GM18502 (cell line): ENCODE results near the gene CD3E.

Experiments
- ATAC-seq: cut with Tn5 transposase; IDR thresholded peaks from one replicate; pipeline ENCODE4 v1.9.1; 2021; ENCODE audit warnings: mild to moderate bottlenecking; ENCODE audit not compliant: unreplicated experiment, poor library complexity

CD3E gene

GRCh38 chr11:118321386-118322082 is 17.0 kb downstream of the CD3E start:
- ATAC-seq: no peak

GRCh38 chr11:118322721-118323120 is 18.2 kb downstream of the CD3E start:
- ATAC-seq: no peak

DNA sequence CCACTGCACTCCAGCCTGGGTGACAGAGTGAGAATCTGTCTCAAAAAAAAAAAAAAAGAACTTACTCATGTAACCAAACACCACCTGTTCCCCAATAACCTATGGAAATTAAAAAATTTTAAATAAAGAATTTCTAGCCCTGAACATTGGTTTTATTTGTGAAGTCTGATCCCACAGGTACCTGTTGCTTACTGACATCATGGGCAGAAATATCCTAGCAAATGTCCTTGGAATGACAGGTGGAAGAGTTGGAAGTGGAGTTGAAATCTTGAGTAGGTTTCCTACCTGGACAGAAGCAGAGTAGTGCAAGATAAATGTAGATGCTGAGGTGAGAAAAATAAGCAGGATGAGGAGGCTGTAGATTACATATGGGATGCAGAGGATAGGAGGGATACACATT is 20.8 kb downstream of the CD3E start:
- no peak for ATAC-seq

DNA sequence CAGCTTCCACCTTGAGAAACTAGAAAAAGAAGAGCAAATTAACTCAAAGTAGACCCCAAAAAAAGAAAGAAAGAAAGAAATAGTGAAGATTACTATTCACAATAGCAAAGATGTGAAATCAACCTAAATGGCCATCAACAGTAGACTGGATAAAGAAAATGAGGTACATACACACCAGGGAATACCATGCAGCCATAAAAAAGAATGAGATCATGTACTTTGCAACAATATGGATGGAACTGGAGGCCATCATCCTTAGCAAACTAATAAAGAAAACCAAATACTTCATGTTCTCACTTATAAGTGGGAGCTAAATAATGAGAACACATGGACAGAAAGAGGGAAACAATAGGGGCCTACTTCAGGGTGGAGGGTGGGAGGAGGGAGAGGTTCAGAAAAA is 24.2 kb downstream of the CD3E start:
- no peak for ATAC-seq

GRCh38 chr11:118334745-118335144 is 30.2 kb downstream of the CD3E start:
- no peak for ATAC-seq

DNA sequence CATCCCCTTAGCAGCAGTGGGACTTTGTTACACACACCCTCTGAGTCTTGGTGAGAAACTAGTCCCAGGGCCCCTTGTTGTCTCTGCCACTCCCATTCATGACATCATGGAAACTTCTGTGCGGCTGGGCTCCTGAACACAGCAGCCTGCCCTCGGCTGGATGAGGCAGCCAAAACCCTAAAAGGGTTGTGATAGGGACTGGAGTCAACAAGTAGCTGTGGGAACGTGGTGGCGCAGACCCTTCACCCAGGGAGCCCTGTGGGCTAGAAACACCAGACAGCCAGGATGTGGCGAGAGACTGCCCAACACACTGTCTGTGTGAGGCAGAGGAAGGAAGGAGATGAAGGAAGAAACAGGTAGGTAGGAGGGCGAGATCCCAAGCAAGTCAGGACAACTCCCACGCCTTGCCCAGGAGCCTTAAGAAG is 34.1 kb downstream of the CD3E start:
- ATAC-seq: no peak

GRCh38 chr11:118339281-118339961 is 34.9 kb downstream of the CD3E start:
- ATAC-seq: no peak

GRCh38 chr11:118340449-118340848 is 35.9 kb downstream of the CD3E start:
- no peak for ATAC-seq

GRCh38 chr11:118341261-118341660 is 36.7 kb downstream of the CD3E start:
- no peak for ATAC-seq

DNA sequence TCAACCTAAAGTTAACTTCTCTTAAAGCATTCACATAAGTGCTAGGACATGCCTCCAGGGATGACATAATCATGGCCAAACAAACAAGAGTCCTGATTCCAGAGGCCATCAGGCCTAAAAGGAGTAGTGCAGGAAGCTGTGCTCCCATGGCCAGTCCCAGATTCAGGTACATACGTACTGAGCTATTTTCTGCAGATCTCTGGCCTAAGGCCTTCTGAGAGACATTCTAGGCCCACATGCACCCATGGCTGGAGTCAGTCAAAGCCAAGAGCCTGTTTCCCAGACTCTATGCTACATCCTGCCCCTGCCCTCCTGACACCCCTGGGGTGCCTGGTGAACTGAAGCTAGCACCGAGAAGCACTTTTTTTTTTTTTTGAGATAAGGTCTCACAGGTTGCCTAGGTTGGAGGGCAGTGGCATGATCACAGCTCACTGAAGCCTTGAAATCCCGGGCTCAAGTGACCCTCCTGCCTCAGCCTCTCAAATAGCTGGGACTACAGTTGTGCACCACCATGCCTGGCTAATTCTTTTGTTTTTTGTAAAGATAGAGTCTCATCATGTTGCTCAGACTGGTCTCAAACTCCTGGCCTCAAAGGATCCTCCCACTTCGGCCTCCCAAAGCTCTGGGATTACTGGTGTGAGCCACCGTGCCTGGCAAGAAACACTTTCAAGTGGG is 37.4 kb downstream of the CD3E start:
- ATAC-seq: no peak

DNA sequence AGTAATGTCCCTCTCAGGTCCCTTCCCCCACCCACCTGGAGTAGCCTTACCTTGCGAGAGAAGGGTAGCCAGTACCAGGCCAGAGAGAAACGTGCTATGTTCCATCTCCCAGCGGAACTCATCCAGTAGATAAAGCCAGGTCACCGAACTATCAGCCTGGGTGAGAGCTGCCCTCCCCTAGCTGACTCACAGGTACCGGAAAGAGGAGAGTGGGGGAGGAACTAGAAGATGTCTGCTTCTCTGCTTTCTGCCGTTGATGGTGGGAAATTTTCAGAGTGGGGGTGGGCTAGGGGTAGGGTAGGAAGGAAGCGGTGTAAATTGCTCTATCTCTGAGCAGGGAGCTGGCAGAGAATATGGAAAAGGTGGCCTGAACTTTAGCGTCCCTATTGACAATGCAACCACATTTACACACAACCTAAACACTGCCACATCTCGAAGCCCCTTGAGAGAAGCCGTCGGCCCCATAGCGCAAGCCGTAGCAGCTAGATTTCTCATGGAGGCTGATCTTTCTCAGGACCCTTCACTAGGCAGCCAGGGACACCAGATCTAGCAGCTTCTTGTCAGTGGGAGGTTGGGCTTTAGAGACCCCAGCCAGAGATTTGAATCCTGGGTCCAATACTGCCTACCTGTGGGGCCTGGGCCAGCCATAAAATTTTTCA is 38.1 kb downstream of the CD3E start, which contains the start of gene CD3D:
TSS of gene CD3D (minus strand) at position 203 of the 659 bp plus-strand sequence. CDS start at position 105, 98 bp downstream.
- ATAC-seq: no peak

- ATAC-seq: no peak
These were observed 38.7 kb downstream of the CD3E start for GRCh38 chr11:118343248-118343647.

DNA sequence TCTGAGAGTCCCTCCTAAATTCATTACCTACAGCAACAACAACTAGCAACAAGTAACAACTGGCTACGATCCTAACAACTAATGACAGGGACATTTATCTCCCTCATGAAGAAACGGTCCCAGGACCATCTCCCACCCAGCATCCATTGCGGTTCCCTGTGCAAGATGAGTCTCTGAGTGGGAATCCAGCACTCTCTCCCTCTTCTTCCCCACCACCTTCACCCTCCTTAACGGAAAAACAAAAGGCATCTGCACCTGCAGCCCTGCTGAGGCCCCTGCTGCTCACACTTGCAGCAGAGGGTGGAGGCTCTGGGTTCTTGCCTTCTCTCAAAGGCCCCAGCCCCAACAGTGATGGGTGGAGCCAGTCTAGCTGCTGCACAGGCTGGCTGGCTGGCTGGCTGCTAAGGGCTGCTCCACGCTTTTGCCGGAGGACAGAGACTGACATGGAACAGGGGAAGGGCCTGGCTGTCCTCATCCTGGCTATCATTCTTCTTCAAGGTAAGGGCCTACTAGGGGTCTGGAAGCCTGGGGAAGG is 39.5 kb downstream of the CD3E start, which contains the start of gene CD3G:
TSS of gene CD3G (plus strand) at position 364 of the 535 bp plus-strand sequence. CDS start at position 444, 80 bp downstream.
- ATAC-seq: no peak

- ATAC-seq: no peak
These were observed 44.9 kb downstream of the CD3E start for GRCh38 chr11:118349475-118349874.

DNA sequence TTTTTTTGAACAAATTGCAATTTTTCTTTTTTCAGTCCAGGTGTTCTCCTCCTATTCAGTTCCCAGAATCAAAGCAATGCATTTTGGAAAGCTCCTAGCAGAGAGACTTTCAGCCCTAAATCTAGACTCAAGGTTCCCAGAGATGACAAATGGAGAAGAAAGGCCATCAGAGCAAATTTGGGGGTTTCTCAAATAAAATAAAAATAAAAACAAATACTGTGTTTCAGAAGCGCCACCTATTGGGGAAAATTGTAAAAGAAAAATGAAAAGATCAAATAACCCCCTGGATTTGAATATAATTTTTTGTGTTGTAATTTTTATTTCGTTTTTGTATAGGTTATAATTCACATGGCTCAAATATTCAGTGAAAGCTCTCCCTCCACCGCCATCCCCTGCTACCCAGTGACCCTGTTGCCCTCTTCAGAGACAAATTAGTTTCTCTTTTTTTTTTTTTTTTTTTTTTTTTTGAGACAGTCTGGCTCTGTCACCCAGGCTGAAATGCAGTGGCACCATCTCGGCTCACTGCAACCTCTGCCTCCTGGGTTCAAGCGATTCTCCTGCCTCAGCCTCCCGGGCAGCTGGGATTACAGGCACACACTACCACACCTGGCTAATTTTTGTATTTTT is 48.7 kb downstream of the CD3E start:
- no peak for ATAC-seq

- no peak for ATAC-seq
These were observed 53.5 kb downstream of the CD3E start for GRCh38 chr11:118358071-118358470.

- ATAC-seq: peak; percentile 93
These were observed 54.9 kb downstream of the CD3E start, which contains the start of gene UBE4A for GRCh38 chr11:118359295-118359958. UBE4A (plus strand) TSS chr11:118359600; CDS start chr11:118365081, 5,481 bp downstream.

DNA sequence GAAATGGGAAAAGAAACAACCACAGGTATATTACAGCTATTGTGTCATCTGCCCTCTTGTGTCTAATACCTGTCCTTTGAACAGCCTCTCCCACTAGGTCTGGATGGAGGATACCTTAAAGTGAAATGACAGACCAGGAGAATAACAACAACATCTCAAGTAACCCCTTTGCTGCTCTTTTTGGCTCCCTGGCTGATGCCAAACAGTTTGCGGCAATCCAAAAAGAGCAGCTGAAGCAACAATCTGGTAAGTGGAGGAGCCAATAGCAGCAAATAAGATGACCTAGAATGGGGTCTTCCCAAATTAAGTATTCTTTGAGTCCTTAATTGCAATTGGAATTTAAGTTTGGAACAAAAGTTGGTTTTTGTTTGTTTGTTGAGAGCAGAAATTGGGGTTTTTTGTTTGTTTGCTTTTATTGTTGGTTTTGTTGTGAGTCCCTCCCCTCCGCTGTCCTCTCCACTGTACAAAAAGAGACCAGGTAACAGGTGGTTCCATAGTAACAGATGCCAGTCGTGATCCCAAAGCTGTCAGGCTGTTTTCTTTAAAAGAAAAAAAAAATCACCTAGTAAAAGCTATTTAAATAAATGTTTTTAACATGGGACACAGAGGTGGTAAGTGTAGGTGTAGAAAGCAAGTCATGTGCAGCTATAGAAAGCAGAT is 60.6 kb downstream of the CD3E start:
- ATAC-seq: no peak
